Esophagus squamous epithelium (tissue), 5 donors: ENCODE measurements around the gene EXOSC3. TPM values are rescaled to one million over a fixed set of nuclear protein-coding genes. Genes with fewer than 3 reads are reported as not detected.

ENCODE experiments used
- DNase-seq: peaks from one replicate; lab custom pipeline; 2025; lab: John Stamatoyannopoulos, UW
- H3K27ac ChIP-seq, 4 donors: fragments of 200-600 bp; sonication (generic); one replicate each; pipeline ENCODE4 v1.5.1; 2016 to 2019; ENCODE audit warnings: mild to moderate bottlenecking in 1 of 4
- H3K27me3 ChIP-seq, 4 donors: fragments of 200-600 bp; sonication (generic); 1 replicate in 3 of 4; 2 replicates in 1 of 4; pipeline versions ENCODE4 v1.5.1 to v1.6.0; 2017 to 2021; ENCODE audit warnings: antibody characterized with exemption in 1 of 4
- H3K36me3 ChIP-seq, 3 donors: fragments of 200-600 bp; sonication (generic); one replicate each; pipeline ENCODE4 v1.5.1; 2016 to 2019
- H3K4me1 ChIP-seq, 3 donors: fragments of 200-600 bp; sonication (generic); one replicate each; pipeline ENCODE4 v1.5.1; 2017 to 2019
- H3K4me3 ChIP-seq, 4 donors: fragments of 200-600 bp; sonication (generic); 1 replicate in 3 of 4; 2 replicates in 1 of 4; pipeline ENCODE4 v1.5.1; 2016 to 2019; ENCODE audit warnings: mild to moderate bottlenecking in 2 of 4, moderate library complexity in 1 of 4
- H3K9me3 ChIP-seq, 3 donors: fragments of 200-600 bp; sonication (generic); one replicate each; pipeline ENCODE4 v1.5.1; 2016 to 2019
- CTCF ChIP-seq, 6 experiments: fragments of 450-650 bp in 4 of 6; fragments of 200-600 bp in 2 of 6; sonication (generic) in 2 of 6; IDR thresholded peaks; one replicate each; pipeline ENCODE4 v1.5.1; 2016 to 2019; ENCODE audit warnings: antibody characterized with exemption in 6 of 6, mild to moderate bottlenecking in 4 of 6, moderate library complexity in 4 of 6
- POLR2A ChIP-seq, 4 donors: fragments of 450-650 bp; IDR thresholded peaks; one replicate each; pipeline ENCODE4 v1.6.1; 2017; ENCODE audit warnings: antibody characterized with exemption in 4 of 4, mild to moderate bottlenecking in 4 of 4, moderate library complexity in 3 of 4
- WGBS, 2 donors: methylation state at CpG; one replicate each; pipeline ENCODE4 v1.1.5; 2018; 5-methylcytosine and 5-hydroxymethylcytosine counted together
- intact Hi-C: fragments of 100-400 bp; cut with DNase I; formaldehyde crosslinking; loops from one replicate; pipeline ENCODE4 v1.15.0; 2022
- total RNA-seq, 4 donors: library from RNA; depleted of rRNA; stranded (reverse); fragments of >200 nt; gene quantifications; one replicate each; pipeline ENCODE4 v1.1.0, GENCODE V29; 2016
- donor health status: DM: yes; HTN: yes; CAD: no.

Gene EXOSC3
- total RNA-seq, 4 donors from 2014 or later, result 26.1 to 51.8 (median 36.6) TPM

GRCh38 chr9:37790096-37790495, 5.2 kb upstream of the EXOSC3 start:
- peaks cover 0 to 10% (median 0%) of the 10 kb centered on the region in 3 donors for H3K36me3 ChIP-seq
- H3K4me3 ChIP-seq, result no peak overlapping the region
- WGBS, 2 donors, result 92 to 100% methylated on average over 2 of the region's 2 CpGs
- H3K9me3 ChIP-seq, result no peaks in the 10 kb centered on the region
- peaks cover 0 to 7% (median 0%) of the 10 kb centered on the region in 3 donors for H3K4me1 ChIP-seq
- no peak overlapping the region for H3K27ac ChIP-seq
- TF ChIP-seq CTCF (IDR thresholded peaks at IDR 0.05), result no peak
- TF ChIP-seq POLR2A (IDR thresholded peaks at IDR 0.05), result no peak
- H3K27me3 ChIP-seq, result peaks cover 0 to 3% (median 0%) of the 10 kb centered on the region in 4 donors
- no peak for DNase-seq
- intact Hi-C loops, result no loop called here

GRCh38 chr9:37788332-37788731, 3.5 kb upstream of the EXOSC3 start:
- Histone ChIP-seq H3K27ac (no peak overlapping the region), H3K36me3 (peaks cover 0 to 13% (median 0%) of the 10 kb centered on the region in 3 donors), H3K4me1 (peaks cover 3 to 18% (median 10%) of the 10 kb centered on the region in 3 donors), H3K27me3 (peaks cover 0 to 3% (median 0%) of the 10 kb centered on the region in 4 donors), H3K4me3 (no peak overlapping the region), H3K9me3 (no peaks in the 10 kb centered on the region)
- TF ChIP-seq POLR2A (IDR thresholded peaks at IDR 0.05) (no peak), CTCF (IDR thresholded peaks at IDR 0.05) (no peak)
- intact Hi-C loops, result no loop called here
- 70 to 84% methylated on average over 6 of the region's 6 CpGs for WGBS, 2 donors
- no peak for DNase-seq

- H3K9me3 ChIP-seq, result no peaks in the 10 kb centered on the region
- H3K27me3 ChIP-seq, result peaks cover 0 to 3% (median 0%) of the 10 kb centered on the region in 4 donors
- no peak overlapping the region for H3K4me3 ChIP-seq
- DNase-seq, result no peak
- no peak overlapping the region for H3K27ac ChIP-seq
- WGBS, 2 donors, result no CpG with 5 or more reads among the region's 45 CpGs
- intact Hi-C loops, result no loop called here
- TF ChIP-seq POLR2A (IDR thresholded peaks at IDR 0.05), result no peak
- no peak for TF ChIP-seq CTCF (IDR thresholded peaks at IDR 0.05)
- peaks cover 3 to 31% (median 18%) of the 10 kb centered on the region in 3 donors for H3K4me1 ChIP-seq
- H3K36me3 ChIP-seq, result peaks cover 0 to 26% (median 0%) of the 10 kb centered on the region in 3 donors
These were observed 2.2 kb upstream of the EXOSC3 start for GRCh38 chr9:37787059-37787458.

GRCh38 chr9:37784291-37784615, 611 bp downstream of the EXOSC3 start:
- WGBS, 2 donors, result 0% methylated on average over 4 to 6 of the region's 6 CpGs
- H3K4me3 ChIP-seq, result peak overlapping the region; percentile 72 to 95 (median 90)
- TF ChIP-seq CTCF (IDR thresholded peaks at IDR 0.05) (no peak), POLR2A (IDR thresholded peaks at IDR 0.05) (no peak)
- H3K27ac ChIP-seq, result peak overlapping the region; percentile 79 to 88 (median 86)
- intact Hi-C loops, result no loop called here
- H3K4me1 ChIP-seq, result peaks cover 3 to 32% (median 18%) of the 10 kb centered on the region in 3 donors
- DNase-seq, result no peak
- peaks cover 0 to 3% (median 0%) of the 10 kb centered on the region in 4 donors for H3K27me3 ChIP-seq
- no peaks in the 10 kb centered on the region for H3K9me3 ChIP-seq
- peaks cover 0 to 44% (median 0%) of the 10 kb centered on the region in 3 donors for H3K36me3 ChIP-seq

GRCh38 chr9:37778534-37778933, 6.3 kb downstream of the EXOSC3 start:
- H3K27me3 ChIP-seq, result no peaks in the 10 kb centered on the region
- H3K9me3 ChIP-seq, result no peaks in the 10 kb centered on the region
- peaks cover 0 to 100% (median 12%) of the 10 kb centered on the region in 3 donors for H3K36me3 ChIP-seq
- intact Hi-C loops, result no loop called here
- no peak for DNase-seq
- H3K27ac ChIP-seq, result peak overlapping the region in 1 of 4 donors; percentile 32
- H3K4me1 ChIP-seq, result peaks cover 0 to 22% (median 10%) of the 10 kb centered on the region in 3 donors
- H3K4me3 ChIP-seq, result no peak overlapping the region
- WGBS, 2 donors, result 31 to 50% methylated on average over 2 of the region's 2 CpGs
- no peak for TF ChIP-seq POLR2A (IDR thresholded peaks at IDR 0.05)
